Esophagus squamous epithelium (tissue), 4 donors: Measurements from ENCODE around the gene TMEM86A.

Experiments
- POLR2A ChIP-seq, 4 donors: fragments of 450-650 bp; IDR thresholded peaks; one replicate each; pipeline ENCODE4 v1.6.1; 2017; ENCODE audit warnings: antibody characterized with exemption in 4 of 4, mild to moderate bottlenecking in 4 of 4, moderate library complexity in 3 of 4
- TF ChIP-seq, protein P1 (sequence below), 6 experiments: fragments of 450-650 bp in 4 of 6; fragments of 200-600 bp in 2 of 6; sonication (generic) in 2 of 6; IDR thresholded peaks; one replicate each; pipeline ENCODE4 v1.5.1; 2016 to 2019; ENCODE audit warnings: antibody characterized with exemption in 6 of 6, mild to moderate bottlenecking in 4 of 6, moderate library complexity in 4 of 6

GRCh38 chr11:18710545-18710944 is 12.0 kb downstream of the TMEM86A start:
- TF ChIP-seq POLR2A (IDR thresholded peaks at IDR 0.05) = no peak
- TF ChIP-seq, protein P1, sequence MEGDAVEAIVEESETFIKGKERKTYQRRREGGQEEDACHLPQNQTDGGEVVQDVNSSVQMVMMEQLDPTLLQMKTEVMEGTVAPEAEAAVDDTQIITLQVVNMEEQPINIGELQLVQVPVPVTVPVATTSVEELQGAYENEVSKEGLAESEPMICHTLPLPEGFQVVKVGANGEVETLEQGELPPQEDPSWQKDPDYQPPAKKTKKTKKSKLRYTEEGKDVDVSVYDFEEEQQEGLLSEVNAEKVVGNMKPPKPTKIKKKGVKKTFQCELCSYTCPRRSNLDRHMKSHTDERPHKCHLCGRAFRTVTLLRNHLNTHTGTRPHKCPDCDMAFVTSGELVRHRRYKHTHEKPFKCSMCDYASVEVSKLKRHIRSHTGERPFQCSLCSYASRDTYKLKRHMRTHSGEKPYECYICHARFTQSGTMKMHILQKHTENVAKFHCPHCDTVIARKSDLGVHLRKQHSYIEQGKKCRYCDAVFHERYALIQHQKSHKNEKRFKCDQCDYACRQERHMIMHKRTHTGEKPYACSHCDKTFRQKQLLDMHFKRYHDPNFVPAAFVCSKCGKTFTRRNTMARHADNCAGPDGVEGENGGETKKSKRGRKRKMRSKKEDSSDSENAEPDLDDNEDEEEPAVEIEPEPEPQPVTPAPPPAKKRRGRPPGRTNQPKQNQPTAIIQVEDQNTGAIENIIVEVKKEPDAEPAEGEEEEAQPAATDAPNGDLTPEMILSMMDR (IDR thresholded peaks at IDR 0.05) = no peak
